Peyer's patch (tissue), 4 donors: ENCODE data around the gene NRAP. TPM values are rescaled to one million over a fixed set of nuclear protein-coding genes. Genes with fewer than 3 reads are reported as not detected.

Experiments used
- DNase-seq, 3 donors: peaks; one replicate each; pipeline ENCODE4 v3.0.0-alpha.2; 2017 to 2019
- H3K27ac ChIP-seq, 4 donors: fragments of 200-600 bp; sonication (generic); one replicate each; pipeline ENCODE4 v1.5.1; 2016 to 2019
- H3K27me3 ChIP-seq, 2 donors: fragments of 200-600 bp; sonication (generic); one replicate each; pipeline ENCODE4 v1.5.1; 2019
- H3K36me3 ChIP-seq, 3 donors: fragments of 200-600 bp; sonication (generic); one replicate each; pipeline ENCODE4 v1.5.1; 2016 to 2019
- H3K4me1 ChIP-seq, 4 donors: fragments of 200-600 bp; sonication (generic); one replicate each; pipeline ENCODE4 v1.5.1; 2016 to 2019
- H3K4me3 ChIP-seq, 4 donors: fragments of 200-600 bp; sonication (generic); 1 replicate in 3 of 4; 2 replicates in 1 of 4; pipeline ENCODE4 v1.5.1; 2016 to 2019; ENCODE audit warnings: mild to moderate bottlenecking in 1 of 4
- H3K9me3 ChIP-seq, 4 donors: fragments of 200-600 bp; sonication (generic); one replicate each; pipeline ENCODE4 v1.5.1; 2016 to 2019; ENCODE audit warnings: mild to moderate bottlenecking in 1 of 4
- POLR2A ChIP-seq, 2 donors: fragments of 450-650 bp; IDR thresholded peaks; one replicate each; pipeline ENCODE4 v1.5.1; 2017; ENCODE audit warnings: antibody characterized with exemption in 2 of 2, mild to moderate bottlenecking in 2 of 2, moderate library complexity in 2 of 2
- total RNA-seq, 4 donors: library from RNA; depleted of rRNA; stranded (reverse); fragments of >200 nt; gene quantifications; one replicate each; pipeline ENCODE4 v1.1.0, GENCODE V29; 2016
- TF ChIP-seq, protein P1 (sequence below), 6 experiments: fragments of 450-650 bp in 4 of 6; fragments of 200-600 bp in 2 of 6; sonication (generic) in 1 of 6; IDR thresholded peaks; one replicate each; pipeline ENCODE4 v1.5.1; 2017 to 2019; ENCODE audit warnings: antibody characterized with exemption in 6 of 6, mild to moderate bottlenecking in 3 of 6, moderate library complexity in 1 of 6

NRAP gene
- total RNA-seq, 4 donors from 2014 or later: not detected

DNA sequence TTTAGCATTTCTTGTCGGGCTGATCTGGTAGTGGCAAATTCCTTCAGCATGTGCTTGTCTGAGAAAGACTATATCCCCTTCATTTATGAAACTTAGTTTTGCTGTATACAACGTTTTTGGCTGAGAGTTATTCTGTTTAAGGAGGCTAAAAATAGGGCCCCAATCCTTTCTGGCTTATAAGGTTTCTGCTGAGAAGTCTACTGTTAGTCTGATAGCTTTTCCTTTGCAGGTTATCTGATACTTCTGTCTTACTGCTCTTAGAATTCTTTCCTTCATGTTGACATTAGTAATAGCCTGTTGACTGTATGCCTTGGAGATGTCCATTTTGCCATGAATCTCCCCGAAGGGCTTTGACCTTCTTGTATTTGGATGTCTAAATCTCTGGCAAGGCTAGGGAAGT is 25.7 kb upstream of the NRAP start:
- Histone ChIP-seq H3K27ac (no peak overlapping the region), H3K9me3 (peaks cover 0 to 15% (median 2%) of the 10 kb centered on the region in 4 donors)

DNA sequence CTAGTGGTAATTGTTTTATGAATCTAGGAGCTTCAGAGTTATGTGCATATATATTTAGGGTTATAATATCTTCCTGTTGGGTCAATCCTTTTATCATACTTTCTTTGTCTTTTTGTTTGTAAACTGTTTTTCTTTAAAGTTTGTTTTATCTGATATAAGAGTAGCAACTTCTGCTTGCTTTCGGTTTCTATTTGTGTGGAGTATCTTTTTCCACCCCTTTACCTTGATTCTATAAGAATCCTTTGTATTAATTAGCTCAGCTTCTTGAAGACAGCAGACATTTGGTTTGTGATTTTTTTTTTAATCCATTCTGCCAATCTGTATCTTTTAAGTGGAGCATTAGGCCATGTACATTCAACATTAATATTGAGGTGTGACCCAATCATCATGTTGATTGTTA is 25.2 kb upstream of the NRAP start:
- H3K4me3 ChIP-seq: no peak overlapping the region
- no peaks in the 10 kb centered on the region for H3K4me1 ChIP-seq
- peaks cover 0 to 12% (median 2%) of the 10 kb centered on the region in 4 donors for H3K9me3 ChIP-seq
- no peak overlapping the region for H3K27ac ChIP-seq
- no peak for TF ChIP-seq POLR2A (IDR thresholded peaks at IDR 0.05)
- TF ChIP-seq, protein P1, sequence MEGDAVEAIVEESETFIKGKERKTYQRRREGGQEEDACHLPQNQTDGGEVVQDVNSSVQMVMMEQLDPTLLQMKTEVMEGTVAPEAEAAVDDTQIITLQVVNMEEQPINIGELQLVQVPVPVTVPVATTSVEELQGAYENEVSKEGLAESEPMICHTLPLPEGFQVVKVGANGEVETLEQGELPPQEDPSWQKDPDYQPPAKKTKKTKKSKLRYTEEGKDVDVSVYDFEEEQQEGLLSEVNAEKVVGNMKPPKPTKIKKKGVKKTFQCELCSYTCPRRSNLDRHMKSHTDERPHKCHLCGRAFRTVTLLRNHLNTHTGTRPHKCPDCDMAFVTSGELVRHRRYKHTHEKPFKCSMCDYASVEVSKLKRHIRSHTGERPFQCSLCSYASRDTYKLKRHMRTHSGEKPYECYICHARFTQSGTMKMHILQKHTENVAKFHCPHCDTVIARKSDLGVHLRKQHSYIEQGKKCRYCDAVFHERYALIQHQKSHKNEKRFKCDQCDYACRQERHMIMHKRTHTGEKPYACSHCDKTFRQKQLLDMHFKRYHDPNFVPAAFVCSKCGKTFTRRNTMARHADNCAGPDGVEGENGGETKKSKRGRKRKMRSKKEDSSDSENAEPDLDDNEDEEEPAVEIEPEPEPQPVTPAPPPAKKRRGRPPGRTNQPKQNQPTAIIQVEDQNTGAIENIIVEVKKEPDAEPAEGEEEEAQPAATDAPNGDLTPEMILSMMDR (IDR thresholded peaks at IDR 0.05): no peak
- peaks cover 0 to 16% (median 0%) of the 10 kb centered on the region in 3 donors for H3K36me3 ChIP-seq
- no peak for DNase-seq
- no peaks in the 10 kb centered on the region for H3K27me3 ChIP-seq

More for the DNA sequence above, 25.7 kb upstream of the NRAP start:
- DNase-seq: no peak
- Histone ChIP-seq H3K4me3 (no peak overlapping the region), H3K27me3 (no peaks in the 10 kb centered on the region), H3K4me1 (no peaks in the 10 kb centered on the region), H3K36me3 (peaks cover 0 to 16% (median 0%) of the 10 kb centered on the region in 3 donors)
- TF ChIP-seq, protein P1 (IDR thresholded peaks at IDR 0.05): no peak
- no peak for TF ChIP-seq POLR2A (IDR thresholded peaks at IDR 0.05)

DNA sequence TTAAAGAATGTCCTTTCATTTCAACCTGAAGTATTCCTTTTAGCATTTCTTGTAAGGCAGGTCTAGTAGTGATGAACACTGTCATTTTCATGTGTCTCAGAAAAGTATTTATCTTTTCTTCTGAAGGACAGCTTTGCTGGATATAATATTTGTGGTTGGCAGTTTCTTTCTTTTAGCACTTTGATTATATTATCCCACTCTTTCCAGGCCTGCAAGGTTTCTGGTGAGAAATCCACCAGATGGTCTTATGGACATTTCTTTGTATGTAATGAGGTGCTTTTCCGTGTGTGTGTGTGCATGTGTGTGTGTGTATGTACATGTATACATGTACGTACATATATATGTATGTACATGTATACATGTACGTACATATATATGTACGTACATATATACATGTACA is 23.2 kb upstream of the NRAP start:
- TF ChIP-seq, protein P1 (IDR thresholded peaks at IDR 0.05): no peak
- TF ChIP-seq POLR2A (IDR thresholded peaks at IDR 0.05): no peak
- no peak overlapping the region for H3K27ac ChIP-seq
- H3K4me1 ChIP-seq: peaks cover 0 to 4% (median 1%) of the 10 kb centered on the region in 4 donors
- H3K36me3 ChIP-seq: peaks cover 0 to 7% (median 0%) of the 10 kb centered on the region in 3 donors
- peaks cover 0 to under 1% (median 0%) of the 10 kb centered on the region in 4 donors for H3K9me3 ChIP-seq
- no peak overlapping the region for H3K4me3 ChIP-seq
- DNase-seq: no peak
- no peaks in the 10 kb centered on the region for H3K27me3 ChIP-seq

DNA sequence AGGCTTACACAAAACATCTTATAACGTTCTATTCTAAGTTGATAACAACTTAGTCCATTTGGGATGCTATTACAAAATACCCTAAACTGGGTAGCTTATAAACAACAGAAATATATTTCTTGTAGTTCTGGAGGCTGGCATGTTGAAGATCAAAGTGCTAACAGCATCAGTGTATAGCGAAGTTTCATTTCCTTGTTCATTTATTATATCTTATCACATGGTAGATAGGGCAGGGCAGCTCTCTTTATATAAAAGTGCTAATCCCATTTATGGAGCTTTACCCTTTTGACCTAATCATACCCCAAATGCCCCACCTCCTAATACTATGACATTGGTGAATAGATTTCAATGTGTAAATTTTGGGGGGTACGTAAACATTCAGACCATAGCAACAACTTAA is 22.2 kb upstream of the NRAP start:
- H3K27ac ChIP-seq: peak overlapping the region in 2 of 4 donors; percentile 52 to 55
- TF ChIP-seq, protein P1 (IDR thresholded peaks at IDR 0.05): no peak
- TF ChIP-seq POLR2A (IDR thresholded peaks at IDR 0.05): no peak
- peaks cover 0 to 14% (median 6%) of the 10 kb centered on the region in 4 donors for H3K4me1 ChIP-seq
- H3K9me3 ChIP-seq: no peaks in the 10 kb centered on the region
- H3K4me3 ChIP-seq: no peak overlapping the region
- DNase-seq: no peak
- H3K27me3 ChIP-seq: no peaks in the 10 kb centered on the region
- H3K36me3 ChIP-seq: no peaks in the 10 kb centered on the region

DNA sequence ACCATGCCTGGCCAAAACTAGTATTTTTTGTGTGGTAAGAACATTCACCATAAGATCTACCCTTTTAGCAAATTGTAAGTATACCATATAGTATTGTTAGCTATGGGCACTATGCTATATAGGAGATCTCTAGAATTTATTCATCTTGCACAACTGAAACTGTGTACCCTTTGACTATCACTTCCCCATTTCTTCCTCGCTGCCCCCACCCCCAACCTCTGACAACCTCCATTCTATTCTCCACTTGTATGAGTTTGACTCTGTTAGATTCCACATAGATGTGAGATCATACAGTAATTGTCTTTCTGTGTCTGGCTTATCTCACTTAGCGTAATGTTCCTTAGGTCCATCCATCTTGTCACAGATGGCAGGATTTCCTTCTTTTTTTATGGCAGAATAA is 19.5 kb upstream of the NRAP start:
- Histone ChIP-seq H3K36me3 (no peaks in the 10 kb centered on the region), H3K4me1 (peaks cover 0 to 17% (median 7%) of the 10 kb centered on the region in 4 donors), H3K4me3 (no peak overlapping the region), H3K27ac (no peak overlapping the region), H3K27me3 (no peaks in the 10 kb centered on the region), H3K9me3 (no peaks in the 10 kb centered on the region)
- TF ChIP-seq POLR2A (IDR thresholded peaks at IDR 0.05): no peak
- TF ChIP-seq, protein P1 (IDR thresholded peaks at IDR 0.05): no peak
- DNase-seq: no peak
